K562 (cell line): ENCODE measurements around the gene DOCK7. TPM values are rescaled to one million over a fixed set of nuclear protein-coding genes. Genes with fewer than 3 reads are reported as not detected.

Source experiments
- ATF2 ChIP-seq: sonication (generic); formaldehyde crosslinking; IDR thresholded peaks from 2 replicates; pipeline ENCODE4 v1.8.1; 2022; ENCODE audit warnings: missing genetic modification reagents
- CBFB ChIP-seq: sonication (generic); formaldehyde crosslinking; IDR thresholded peaks from 2 replicates; pipeline ENCODE4 v1.4.0; 2020; ENCODE audit warnings: mild to moderate bottlenecking, missing genetic modification reagents
- CBX5 ChIP-seq: IDR thresholded peaks from 2 replicates; pipeline ENCODE4 v1.6.1; 2014; ENCODE audit warnings: low read depth, borderline replicate concordance
- CREM ChIP-seq: IDR thresholded peaks from 2 replicates; pipeline ENCODE4 v1.6.1; 2014; ENCODE audit warnings: antibody characterized with exemption, low read depth
- E2F8 ChIP-seq: fragments of 450-650 bp; IDR thresholded peaks from 2 replicates; pipeline ENCODE4 v1.7.1; 2018; ENCODE audit warnings: mild to moderate bottlenecking, low read depth; ENCODE audit not compliant: partially characterized antibody
- ETS2 ChIP-seq: IDR thresholded peaks from 2 replicates; pipeline ENCODE4 v1.6.1; 2016; ENCODE audit warnings: borderline replicate concordance, missing genetic modification characterization, mild to moderate bottlenecking, moderate library complexity, missing compliant biosample characterization; ENCODE audit not compliant: poor library complexity, severe bottlenecking
- HCFC1 ChIP-seq: IDR thresholded peaks from 2 replicates; pipeline ENCODE4 v1.6.1; 2012; ENCODE audit warnings: low read depth, low read length, improper control_type of control experiment
- KLF6 ChIP-seq: fragments of 250-450 bp; sonication (Bioruptor Pico); IDR thresholded peaks from 2 replicates; pipeline ENCODE4 v1.4.0; 2020; ENCODE audit warnings: mild to moderate bottlenecking, moderate library complexity, borderline replicate concordance
- MEIS2 ChIP-seq: fragments of 450-650 bp; IDR thresholded peaks from 2 replicates; pipeline ENCODE4 v1.6.1; 2014; ENCODE audit warnings: mild to moderate bottlenecking; ENCODE audit not compliant: partially characterized antibody
- NR0B1 ChIP-seq: fragments of 450-650 bp; IDR thresholded peaks from one replicate; pipeline ENCODE4 v1.6.1; 2018; ENCODE audit warnings: mild to moderate bottlenecking, moderate library complexity; ENCODE audit not compliant: partially characterized antibody
- RBM14 ChIP-seq: fragments of 200-400 bp; formaldehyde crosslinking; IDR thresholded peaks from 2 replicates; pipeline ENCODE4 v1.6.1; 2018; ENCODE audit warnings: low read depth, mild to moderate bottlenecking, low read length, moderate library complexity, borderline replicate concordance; ENCODE audit not compliant: insufficient read depth
- SMAD4 ChIP-seq: fragments of 250-450 bp; sonication (Bioruptor Pico); conservative IDR thresholded peaks from 2 replicates; pipeline ENCODE4 v1.8.0; 2021; ENCODE audit warnings: inconsistent platforms, mild to moderate bottlenecking, moderate library complexity
- SUPT5H ChIP-seq: fragments of 450-650 bp; IDR thresholded peaks from 2 replicates; pipeline ENCODE4 v1.6.1; 2016
- TCF3 ChIP-seq: sonication (generic); formaldehyde crosslinking; IDR thresholded peaks from 2 replicates; pipeline ENCODE4 v1.4.0; 2020; ENCODE audit warnings: mild to moderate bottlenecking, missing genetic modification reagents
- U2AF2 ChIP-seq: fragments of 200-400 bp; formaldehyde crosslinking; optimal IDR thresholded peaks from 2 replicates; pipeline ENCODE3; 2017; ENCODE audit warnings: low read depth, mild to moderate bottlenecking, low read length
- ZBTB26 ChIP-seq: fragments of 450-650 bp; formaldehyde crosslinking; IDR thresholded peaks from 2 replicates; pipeline ENCODE4 v1.4.0; 2022; ENCODE audit warnings: missing genetic modification characterization
- ZNF232 ChIP-seq: sonication (generic); formaldehyde crosslinking; IDR thresholded peaks from 2 replicates; pipeline ENCODE4 v1.8.0; 2022; ENCODE audit warnings: mild to moderate bottlenecking, missing genetic modification reagents
- ZNF263 ChIP-seq: sonication (generic); formaldehyde crosslinking; IDR thresholded peaks from 2 replicates; pipeline ENCODE4 v1.8.0; 2022; ENCODE audit warnings: mild to moderate bottlenecking, missing genetic modification reagents, borderline replicate concordance
- ZNF445 ChIP-seq: fragments of 250-450 bp; sonication (Bioruptor Pico); IDR thresholded peaks from 2 replicates; pipeline ENCODE4 v1.4.0; 2020; ENCODE audit warnings: low read depth, mild to moderate bottlenecking, moderate library complexity
- ZNF57 ChIP-seq: fragments of 450-650 bp; formaldehyde crosslinking; IDR thresholded peaks from 2 replicates; pipeline ENCODE4 v1.4.0; 2020; ENCODE audit warnings: mild to moderate bottlenecking, moderate library complexity
- ZNF583 ChIP-seq: fragments of 250-450 bp; sonication (Bioruptor Pico); IDR thresholded peaks from 2 replicates; pipeline ENCODE4 v1.4.0; 2020
- ZNF77 ChIP-seq: fragments of 250-450 bp; sonication (Bioruptor Pico); IDR thresholded peaks from 2 replicates; pipeline ENCODE4 v1.5.0; 2020
- polyA plus RNA-seq, 8 experiments: library from polyadenylated mRNA; depleted of rRNA in 4 of 8; stranded (reverse) in 5 of 8; unstranded in 3 of 8; fragments of >200 nt; fragmentation: Nextera tagmentation in 2 of 8; fragmentation: Illumina TruSeq in 1 of 8; extraction: Ambion mirVana in 2 of 8; extraction: Trizol in 1 of 8; gene quantifications; 2 replicates each; pipeline versions ENCODE4 v1.2.1 to v1.2.3, GENCODE V29; 2011 to 2014; ENCODE audit warnings: inconsistent platforms in 1 of 8, missing spikeins in 1 of 8
- total RNA-seq, 7 experiments: library from RNA; depleted of rRNA in 6 of 7; stranded (reverse); fragments of >200 nt in 6 of 7; fragmentation: Illumina TruSeq in 2 of 7; extraction: Trizol in 2 of 7; gene quantifications; 2 replicates each; pipeline versions ENCODE4 v1.2.1 to v1.2.3, GENCODE V29; 2011 to 2021; ENCODE audit warnings: low replicate concordance in 1 of 7

Gene DOCK7
- total and polyA plus RNA-seq, 9 of the 15 experiments (the other 6 are each of a cell fraction or from before 2014, with no cell fraction given), result 4.9 to 35.1 (median 12.6) TPM

- peak; percentile 40; the same call in 1 of the 2 replicates for TF ChIP-seq KLF6
- TF ChIP-seq ZNF232 (CRISPR knock-in tag), result no peak
- TF ChIP-seq ZBTB26 (CRISPR knock-in tag), result no peak
- TF ChIP-seq SUPT5H, result peak; percentile 85
- TF ChIP-seq HCFC1, result peak; percentile 36
- TF ChIP-seq E2F8, result peak; percentile 71
- no peak for TF ChIP-seq U2AF2
- no peak for TF ChIP-seq CBFB (CRISPR knock-in tag)
- no peak for TF ChIP-seq ZNF445 (CRISPR knock-in tag)
- TF ChIP-seq ATF2 (CRISPR knock-in tag), result no peak
- TF ChIP-seq TCF3 (CRISPR knock-in tag), result peak; percentile 30
- TF ChIP-seq NR0B1, result no peak
- TF ChIP-seq SMAD4 (CRISPR knock-in tag), result 0 out of 2 replicates have a peak, but pooled peaks have one; percentile 14
- TF ChIP-seq ZNF583 (CRISPR knock-in tag), result no peak
- no peak for TF ChIP-seq ZNF263 (CRISPR knock-in tag)
- no peak for TF ChIP-seq CBX5
- TF ChIP-seq ETS2 (tag), result no peak
- TF ChIP-seq ZNF57, result no peak
- TF ChIP-seq ZNF77, result no peak
- no peak for TF ChIP-seq RBM14
- no peak for TF ChIP-seq MEIS2
- TF ChIP-seq CREM, result peak; percentile 67
These were observed 251.5 kb downstream of the DOCK7 start, which contains the start of gene USP1 (continued) for GRCh38 chr1:62436466-62437272.
